ENCODE results near the gene TNFRSF14. TPM values are rescaled to one million over a fixed set of nuclear protein-coding genes. Genes with fewer than 3 reads are reported as not detected.
A peak's percentile ranks its signal among the peaks of the same experiment; 100 is the strongest.

TNFRSF14 gene
- total RNA-seq, 1 donor from 2014 or later, result 6.5 TPM

- H3K4me3 Mint-ChIP-seq (ENCODE audit: unreplicated experiment), result no peak overlapping the region
- H3K4me1 Mint-ChIP-seq (ENCODE audit: unreplicated experiment), result no peaks in the 10 kb centered on the region
- H3K27me3 Mint-ChIP-seq (ENCODE audit: unreplicated experiment), result peaks cover 2% of the 10 kb centered on the region
- H3K27ac Mint-ChIP-seq (ENCODE audit: unreplicated experiment), result no peak overlapping the region
- TF ChIP-seq CTCF (IDR thresholded peaks at IDR 0.05), result no peak
- H3K9me3 Mint-ChIP-seq (ENCODE audit: unreplicated experiment), result peaks cover 3% of the 10 kb centered on the region
- H3K36me3 Mint-ChIP-seq (ENCODE audit: unreplicated experiment), result peaks cover 1% of the 10 kb centered on the region
- DNase-seq (ENCODE audit: extremely low spot score, unreplicated experiment), result peak; percentile 84
Observed at GRCh38 chr1:2594001-2594640, 38.0 kb downstream of the TNFRSF14 start.

GRCh38 chr1:2594641-2595131 lies 38.5 kb downstream of the TNFRSF14 start:
- TF ChIP-seq CTCF (IDR thresholded peaks at IDR 0.05), result no peak
- H3K4me3 Mint-ChIP-seq (ENCODE audit: unreplicated experiment), result no peak overlapping the region
- no peak overlapping the region for H3K27ac Mint-ChIP-seq (ENCODE audit: unreplicated experiment)
- DNase-seq (ENCODE audit: extremely low spot score, unreplicated experiment), result no peak
- H3K9me3 Mint-ChIP-seq (ENCODE audit: unreplicated experiment), result peaks cover 3% of the 10 kb centered on the region
- no peaks in the 10 kb centered on the region for H3K36me3 Mint-ChIP-seq (ENCODE audit: unreplicated experiment)
- peaks cover 2% of the 10 kb centered on the region for H3K27me3 Mint-ChIP-seq (ENCODE audit: unreplicated experiment)
- H3K4me1 Mint-ChIP-seq (ENCODE audit: unreplicated experiment), result no peaks in the 10 kb centered on the region

- Mint-ChIP-seq H3K36me3 (ENCODE audit: unreplicated experiment) (no peaks in the 10 kb centered on the region), H3K4me3 (ENCODE audit: unreplicated experiment) (no peak overlapping the region), H3K9me3 (ENCODE audit: unreplicated experiment) (peaks cover 3% of the 10 kb centered on the region), H3K27ac (ENCODE audit: unreplicated experiment) (no peak overlapping the region), H3K27me3 (ENCODE audit: unreplicated experiment) (peaks cover 2% of the 10 kb centered on the region), H3K4me1 (ENCODE audit: unreplicated experiment) (no peaks in the 10 kb centered on the region)
- no peak for DNase-seq (ENCODE audit: extremely low spot score, unreplicated experiment)
- TF ChIP-seq CTCF (IDR thresholded peaks at IDR 0.05), result no peak
Observed at GRCh38 chr1:2595261-2595811, 39.2 kb downstream of the TNFRSF14 start.

DNA sequence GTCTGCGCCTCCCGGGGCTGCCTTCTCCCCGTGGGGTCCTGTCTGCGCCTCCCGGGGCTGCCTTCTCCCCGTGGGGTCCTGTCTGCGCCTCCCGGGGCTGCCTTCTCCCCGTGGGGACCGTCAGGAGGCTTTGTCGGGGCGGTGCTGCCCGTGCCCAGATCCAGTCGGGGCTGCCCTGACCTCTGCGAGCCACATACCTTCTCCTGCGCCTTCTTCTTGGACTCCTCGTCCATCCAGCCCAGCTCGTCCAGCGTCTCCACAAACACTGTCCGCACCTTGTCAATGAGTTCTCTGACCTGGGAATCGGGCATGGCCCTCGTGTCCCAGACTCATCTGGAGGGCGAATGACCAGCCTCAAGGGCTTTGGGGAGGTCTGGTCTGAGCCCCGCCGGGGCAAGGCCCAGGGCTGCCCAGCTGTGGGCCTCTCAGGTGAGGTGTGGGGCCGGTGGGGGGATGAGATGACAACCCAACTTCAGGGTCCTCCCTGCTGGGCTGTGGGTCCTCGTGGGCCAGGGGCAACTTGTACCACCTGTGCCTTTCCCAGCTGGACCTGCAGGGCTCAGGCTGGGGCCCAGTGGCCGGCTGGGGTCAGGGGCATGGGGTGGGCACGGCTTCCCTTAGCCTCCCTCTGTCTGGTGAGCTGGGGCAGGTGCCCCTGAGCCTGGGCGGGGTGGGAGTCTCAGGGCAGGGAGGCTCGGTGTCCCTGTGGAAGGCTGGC lies 39.8 kb downstream of the TNFRSF14 start:
- DNase-seq (ENCODE audit: extremely low spot score, unreplicated experiment), result peak; percentile 83
- peaks cover 3% of the 10 kb centered on the region for H3K9me3 Mint-ChIP-seq (ENCODE audit: unreplicated experiment)
- H3K4me3 Mint-ChIP-seq (ENCODE audit: unreplicated experiment), result no peak overlapping the region
- H3K4me1 Mint-ChIP-seq (ENCODE audit: unreplicated experiment), result no peaks in the 10 kb centered on the region
- TF ChIP-seq CTCF (IDR thresholded peaks at IDR 0.05), result no peak
- no peak overlapping the region for H3K27ac Mint-ChIP-seq (ENCODE audit: unreplicated experiment)
- H3K36me3 Mint-ChIP-seq (ENCODE audit: unreplicated experiment), result no peaks in the 10 kb centered on the region
- peaks cover 8% of the 10 kb centered on the region for H3K27me3 Mint-ChIP-seq (ENCODE audit: unreplicated experiment)
